ENCODE results near the gene PICALM.
A peak's percentile ranks its signal among the peaks of the same experiment; 100 is the strongest.
"Not testable (repeated sequence)": the region's sequence is repeated elsewhere in the genome, so short reads cannot be mapped to it uniquely, and the experiment has no call there.

Gene PICALM

GRCh38 chr11:85953491-85954143, 115.3 kb downstream of the PICALM start:
- Mint-ChIP-seq H3K27me3 (no peaks in the 10 kb centered on the region), H3K4me1 (ENCODE audit: low read depth) (peaks cover 18% of the 10 kb centered on the region), H3K9me3 (peaks cover 26% of the 10 kb centered on the region), H3K4me3 (no peak overlapping the region), H3K36me3 (ENCODE audit: low read depth) (peaks cover 55% of the 10 kb centered on the region), H3K27ac (peak overlapping the region; percentile 3)

GRCh38 chr11:85952108-85952485, 116.8 kb downstream of the PICALM start:
- peaks cover 34% of the 10 kb centered on the region for H3K4me1 Mint-ChIP-seq (ENCODE audit: low read depth)
- peaks cover 26% of the 10 kb centered on the region for H3K9me3 Mint-ChIP-seq
- H3K4me3 Mint-ChIP-seq, H3K27me3 Mint-ChIP-seq, H3K27ac Mint-ChIP-seq: not testable (repeated sequence)
- peaks cover 40% of the 10 kb centered on the region for H3K36me3 Mint-ChIP-seq (ENCODE audit: low read depth)

- no peak overlapping the region for H3K4me3 Mint-ChIP-seq
- peaks cover 35% of the 10 kb centered on the region for H3K36me3 Mint-ChIP-seq (ENCODE audit: low read depth)
- peaks cover 26% of the 10 kb centered on the region for H3K9me3 Mint-ChIP-seq
- peak overlapping the region; percentile 5 for H3K27ac Mint-ChIP-seq
- no peaks in the 10 kb centered on the region for H3K27me3 Mint-ChIP-seq
- H3K4me1 Mint-ChIP-seq (ENCODE audit: low read depth), result peaks cover 39% of the 10 kb centered on the region
Observed at GRCh38 chr11:85951428-85952107, 117.3 kb downstream of the PICALM start.

GRCh38 chr11:85951049-85951405, 117.9 kb downstream of the PICALM start:
- Mint-ChIP-seq H3K36me3 (ENCODE audit: low read depth) (peaks cover 34% of the 10 kb centered on the region), H3K4me1 (ENCODE audit: low read depth) (peaks cover 44% of the 10 kb centered on the region), H3K9me3 (peaks cover 27% of the 10 kb centered on the region), H3K27ac (peak overlapping the region; percentile 5), H3K4me3 (no peak overlapping the region), H3K27me3 (no peaks in the 10 kb centered on the region)

- Mint-ChIP-seq H3K27me3 (no peaks in the 10 kb centered on the region), H3K9me3 (peaks cover 32% of the 10 kb centered on the region), H3K4me1 (ENCODE audit: low read depth) (peaks cover 50% of the 10 kb centered on the region), H3K27ac (no peak overlapping the region), H3K4me3 (no peak overlapping the region), H3K36me3 (ENCODE audit: low read depth) (peaks cover 31% of the 10 kb centered on the region)
Observed at GRCh38 chr11:85950317-85951048, 118.4 kb downstream of the PICALM start.

- Mint-ChIP-seq H3K4me1 (ENCODE audit: low read depth) (peaks cover 52% of the 10 kb centered on the region), H3K9me3 (peaks cover 35% of the 10 kb centered on the region), H3K36me3 (ENCODE audit: low read depth) (peaks cover 33% of the 10 kb centered on the region), H3K27me3 (no peaks in the 10 kb centered on the region), H3K4me3 (no peak overlapping the region), H3K27ac (no peak overlapping the region)
Observed at GRCh38 chr11:85949798-85950197, 119.1 kb downstream of the PICALM start.

- Mint-ChIP-seq H3K9me3 (peaks cover 31% of the 10 kb centered on the region), H3K36me3 (ENCODE audit: low read depth) (peaks cover 25% of the 10 kb centered on the region), H3K27ac (peak overlapping the region; percentile 93), H3K4me3 (peak overlapping the region; percentile 58), H3K4me1 (ENCODE audit: low read depth) (peaks cover 49% of the 10 kb centered on the region), H3K27me3 (no peaks in the 10 kb centered on the region)
Observed at GRCh38 chr11:85948884-85949283, 120.0 kb downstream of the PICALM start.

GRCh38 chr11:85947431-85948272, 121.2 kb downstream of the PICALM start:
- peak overlapping the region; percentile 58 for H3K4me3 Mint-ChIP-seq
- H3K4me1 Mint-ChIP-seq (ENCODE audit: low read depth), result peaks cover 47% of the 10 kb centered on the region
- peaks cover 14% of the 10 kb centered on the region for H3K36me3 Mint-ChIP-seq (ENCODE audit: low read depth)
- H3K27me3 Mint-ChIP-seq, result no peaks in the 10 kb centered on the region
- H3K9me3 Mint-ChIP-seq, result peaks cover 23% of the 10 kb centered on the region
- peak overlapping the region; percentile 93 for H3K27ac Mint-ChIP-seq

GRCh38 chr11:85946221-85946620, 122.7 kb downstream of the PICALM start:
- H3K27me3 Mint-ChIP-seq, result no peaks in the 10 kb centered on the region
- H3K4me3 Mint-ChIP-seq, result no peak overlapping the region
- H3K27ac Mint-ChIP-seq, result peak overlapping the region; percentile 73
- H3K36me3 Mint-ChIP-seq (ENCODE audit: low read depth), result peaks cover 14% of the 10 kb centered on the region
- peaks cover 20% of the 10 kb centered on the region for H3K9me3 Mint-ChIP-seq
- peaks cover 47% of the 10 kb centered on the region for H3K4me1 Mint-ChIP-seq (ENCODE audit: low read depth)

GRCh38 chr11:85945788-85946187, 123.1 kb downstream of the PICALM start:
- Mint-ChIP-seq H3K27me3 (no peaks in the 10 kb centered on the region), H3K4me3 (no peak overlapping the region), H3K4me1 (ENCODE audit: low read depth) (peaks cover 47% of the 10 kb centered on the region), H3K27ac (peak overlapping the region; percentile 48), H3K36me3 (ENCODE audit: low read depth) (peaks cover 14% of the 10 kb centered on the region), H3K9me3 (peaks cover 18% of the 10 kb centered on the region)

GRCh38 chr11:85945296-85945695, 123.6 kb downstream of the PICALM start:
- H3K27me3 Mint-ChIP-seq, result no peaks in the 10 kb centered on the region

GRCh38 chr11:85941380-85941973, 127.4 kb downstream of the PICALM start:
- peaks cover 13% of the 10 kb centered on the region for H3K36me3 Mint-ChIP-seq (ENCODE audit: low read depth)
- no peak overlapping the region for H3K27ac Mint-ChIP-seq
- H3K4me1 Mint-ChIP-seq (ENCODE audit: low read depth), result peaks cover 13% of the 10 kb centered on the region
- no peak overlapping the region for H3K4me3 Mint-ChIP-seq
- H3K27me3 Mint-ChIP-seq, result no peaks in the 10 kb centered on the region
- H3K9me3 Mint-ChIP-seq, result peaks cover 17% of the 10 kb centered on the region

More at GRCh38 chr11:85945296-85945695, 123.6 kb downstream of the PICALM start:
- Mint-ChIP-seq H3K4me3 (no peak overlapping the region), H3K27ac (peak overlapping the region; percentile 48), H3K9me3 (peaks cover 18% of the 10 kb centered on the region), H3K4me1 (ENCODE audit: low read depth) (peaks cover 47% of the 10 kb centered on the region), H3K36me3 (ENCODE audit: low read depth) (peaks cover 14% of the 10 kb centered on the region)

GRCh38 chr11:85939099-85940015, 129.5 kb downstream of the PICALM start:
- Mint-ChIP-seq H3K4me3 (no peak overlapping the region), H3K36me3 (ENCODE audit: low read depth) (no peaks in the 10 kb centered on the region), H3K27me3 (no peaks in the 10 kb centered on the region), H3K4me1 (ENCODE audit: low read depth) (no peaks in the 10 kb centered on the region), H3K9me3 (no peaks in the 10 kb centered on the region), H3K27ac (no peak overlapping the region)
